ENCODE data around the gene RAP1A.

- TF ChIP-seq CTCF (IDR thresholded peaks at IDR 0.05; ENCODE audit: borderline replicate concordance, extremely low read depth, low read length, poor library complexity, severe bottlenecking) (peak; percentile 52), EZH2 (IDR thresholded peaks at IDR 0.05; ENCODE audit: borderline replicate concordance, low read depth, low read length, severe bottlenecking) (no peak)
Observed at GRCh38 chr1:111656086-111657017, 36.8 kb downstream of the RAP1A start.

Measured in DND-41 (cell line).